ENCODE results near the gene RYR2. TPM values are rescaled to one million over a fixed set of nuclear protein-coding genes. Genes with fewer than 3 reads are reported as not detected.

Gene RYR2
- total RNA-seq, 2 donors from 2014 or later, result 59.0 to 75.9 TPM

- no peaks in the 10 kb centered on the region for H3K9me3 ChIP-seq
Observed at GRCh38 chr1:237692255-237692654, 650.3 kb downstream of the RYR2 start.

GRCh38 chr1:237695878-237696277, 653.9 kb downstream of the RYR2 start:
- H3K9me3 ChIP-seq, result no peaks in the 10 kb centered on the region
- TF ChIP-seq, protein P1, sequence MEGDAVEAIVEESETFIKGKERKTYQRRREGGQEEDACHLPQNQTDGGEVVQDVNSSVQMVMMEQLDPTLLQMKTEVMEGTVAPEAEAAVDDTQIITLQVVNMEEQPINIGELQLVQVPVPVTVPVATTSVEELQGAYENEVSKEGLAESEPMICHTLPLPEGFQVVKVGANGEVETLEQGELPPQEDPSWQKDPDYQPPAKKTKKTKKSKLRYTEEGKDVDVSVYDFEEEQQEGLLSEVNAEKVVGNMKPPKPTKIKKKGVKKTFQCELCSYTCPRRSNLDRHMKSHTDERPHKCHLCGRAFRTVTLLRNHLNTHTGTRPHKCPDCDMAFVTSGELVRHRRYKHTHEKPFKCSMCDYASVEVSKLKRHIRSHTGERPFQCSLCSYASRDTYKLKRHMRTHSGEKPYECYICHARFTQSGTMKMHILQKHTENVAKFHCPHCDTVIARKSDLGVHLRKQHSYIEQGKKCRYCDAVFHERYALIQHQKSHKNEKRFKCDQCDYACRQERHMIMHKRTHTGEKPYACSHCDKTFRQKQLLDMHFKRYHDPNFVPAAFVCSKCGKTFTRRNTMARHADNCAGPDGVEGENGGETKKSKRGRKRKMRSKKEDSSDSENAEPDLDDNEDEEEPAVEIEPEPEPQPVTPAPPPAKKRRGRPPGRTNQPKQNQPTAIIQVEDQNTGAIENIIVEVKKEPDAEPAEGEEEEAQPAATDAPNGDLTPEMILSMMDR (IDR thresholded peaks at IDR 0.05), result no peak
- H3K27ac ChIP-seq, result no peak overlapping the region
- H3K36me3 ChIP-seq, result peaks cover 12% of the 10 kb centered on the region
- DNase-seq (ENCODE audit: low spot score), result no peak
- no peak overlapping the region for H3K4me3 ChIP-seq
- no peak for ATAC-seq (ENCODE audit: insufficient number of reproducible peaks, low FRiP score, low read depth)
- no peaks in the 10 kb centered on the region for H3K27me3 ChIP-seq (replicated peaks; ENCODE audit: insufficient read depth)
- H3K4me1 ChIP-seq (ENCODE audit: control insufficient read depth in 1 of 2, low read depth in 2 of 2), result no peaks in the 10 kb centered on the region

More at GRCh38 chr1:237692255-237692654, 650.3 kb downstream of the RYR2 start:
- ATAC-seq (ENCODE audit: insufficient number of reproducible peaks, low FRiP score, low read depth) (no peak), DNase-seq (ENCODE audit: low spot score) (no peak)
- Histone ChIP-seq H3K27me3 (replicated peaks; ENCODE audit: insufficient read depth) (no peaks in the 10 kb centered on the region), H3K36me3 (peaks cover 4% of the 10 kb centered on the region), H3K4me3 (no peak overlapping the region), H3K4me1 (ENCODE audit: control insufficient read depth in 1 of 2, low read depth in 2 of 2) (no peaks in the 10 kb centered on the region), H3K27ac (no peak overlapping the region)
- TF ChIP-seq, protein P1 (IDR thresholded peaks at IDR 0.05), result no peak

- Histone ChIP-seq H3K4me3 (no peak overlapping the region), H3K9me3 (no peaks in the 10 kb centered on the region), H3K4me1 (ENCODE audit: control insufficient read depth in 1 of 2, low read depth in 2 of 2) (no peaks in the 10 kb centered on the region), H3K36me3 (peaks cover 12% of the 10 kb centered on the region), H3K27me3 (replicated peaks; ENCODE audit: insufficient read depth) (no peaks in the 10 kb centered on the region), H3K27ac (no peak overlapping the region)
- TF ChIP-seq, protein P1 (IDR thresholded peaks at IDR 0.05), result no peak
- DNase-seq (ENCODE audit: low spot score) (no peak), ATAC-seq (ENCODE audit: insufficient number of reproducible peaks, low FRiP score, low read depth) (no peak)
Observed at GRCh38 chr1:237700181-237700580, 658.2 kb downstream of the RYR2 start.

GRCh38 chr1:237701534-237701933, 659.5 kb downstream of the RYR2 start:
- no peak overlapping the region for H3K27ac ChIP-seq
- DNase-seq (ENCODE audit: low spot score) (no peak), ATAC-seq (ENCODE audit: insufficient number of reproducible peaks, low FRiP score, low read depth) (no peak)
- TF ChIP-seq, protein P1 (IDR thresholded peaks at IDR 0.05), result no peak
- H3K4me3 ChIP-seq, result no peak overlapping the region
- peaks cover 12% of the 10 kb centered on the region for H3K36me3 ChIP-seq
- H3K27me3 ChIP-seq (replicated peaks; ENCODE audit: insufficient read depth), result no peaks in the 10 kb centered on the region
- no peaks in the 10 kb centered on the region for H3K9me3 ChIP-seq
- no peaks in the 10 kb centered on the region for H3K4me1 ChIP-seq (ENCODE audit: control insufficient read depth in 1 of 2, low read depth in 2 of 2)

DNA sequence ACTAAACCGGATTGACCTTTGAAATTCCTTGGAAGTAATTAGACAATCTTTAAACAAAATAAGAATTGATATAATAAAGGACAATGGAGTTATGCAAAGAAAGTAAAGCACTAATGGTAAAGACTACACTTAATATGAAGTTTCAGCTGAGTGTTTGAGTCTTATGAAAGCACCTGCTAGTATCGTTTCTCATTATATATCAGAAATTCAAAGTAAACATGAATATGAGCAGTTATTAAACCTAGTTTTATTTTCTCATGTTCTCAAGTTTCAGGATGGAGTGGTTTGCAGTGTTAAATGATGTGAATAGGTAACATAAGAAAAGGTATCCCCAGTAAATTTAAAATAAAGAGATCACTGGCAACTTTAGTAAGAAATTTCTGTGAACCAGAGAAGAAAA, 660.2 kb downstream of the RYR2 start:
- TF ChIP-seq, protein P1 (IDR thresholded peaks at IDR 0.05), result no peak
- no peaks in the 10 kb centered on the region for H3K4me1 ChIP-seq (ENCODE audit: control insufficient read depth in 1 of 2, low read depth in 2 of 2)
- DNase-seq (ENCODE audit: low spot score), result no peak
- H3K27me3 ChIP-seq (replicated peaks; ENCODE audit: insufficient read depth), result no peaks in the 10 kb centered on the region
- H3K27ac ChIP-seq, result no peak overlapping the region
- H3K9me3 ChIP-seq, result no peaks in the 10 kb centered on the region
- H3K36me3 ChIP-seq, result peaks cover 12% of the 10 kb centered on the region
- H3K4me3 ChIP-seq, result no peak overlapping the region
- ATAC-seq (ENCODE audit: insufficient number of reproducible peaks, low FRiP score, low read depth), result no peak
